Measurements from ENCODE around the gene OSBPL5.

Gene OSBPL5

GRCh38 chr11:3189886-3190583 is 24.9 kb upstream of the OSBPL5 start:
- no peak overlapping the region for H3K27ac ChIP-seq (ENCODE audit: low read length)
- no peaks in the 10 kb centered on the region for H3K4me1 ChIP-seq (ENCODE audit: control insufficient read depth, insufficient read depth, low read length)
- H3K4me3 ChIP-seq (ENCODE audit: low read length in 2 of 2): no peak overlapping the region
- H3K36me3 ChIP-seq (ENCODE audit: control insufficient read depth in 2 of 2, insufficient read depth in 2 of 2, low read length in 2 of 2): no peaks in the 10 kb centered on the region
- H3K9ac ChIP-seq (ENCODE audit: low read length in 2 of 2): no peak overlapping the region
- peaks cover 0 to 5% of the 10 kb centered on the region in 2 donors for H3K27me3 ChIP-seq (ENCODE audit: control insufficient read depth in 1 of 2, insufficient read depth in 2 of 2, low read length in 2 of 2)
- no peaks in the 10 kb centered on the region for H3K9me3 ChIP-seq (ENCODE audit: control insufficient read depth in 2 of 2, low read length in 2 of 2)

GRCh38 chr11:3189196-3189843 is 24.2 kb upstream of the OSBPL5 start:
- Histone ChIP-seq H3K36me3 (ENCODE audit: control insufficient read depth in 2 of 2, insufficient read depth in 2 of 2, low read length in 2 of 2) (no peaks in the 10 kb centered on the region), H3K4me3 (ENCODE audit: low read length in 2 of 2) (no peak overlapping the region), H3K27me3 (ENCODE audit: control insufficient read depth in 1 of 2, insufficient read depth in 2 of 2, low read length in 2 of 2) (peaks cover 0 to 5% of the 10 kb centered on the region in 2 donors), H3K27ac (ENCODE audit: low read length) (no peak overlapping the region), H3K9ac (ENCODE audit: low read length in 2 of 2) (no peak overlapping the region), H3K4me1 (ENCODE audit: control insufficient read depth, insufficient read depth, low read length) (no peaks in the 10 kb centered on the region), H3K9me3 (ENCODE audit: control insufficient read depth in 2 of 2, low read length in 2 of 2) (no peaks in the 10 kb centered on the region)

GRCh38 chr11:3188496-3189195 is 23.5 kb upstream of the OSBPL5 start:
- Histone ChIP-seq H3K4me3 (ENCODE audit: low read length in 2 of 2) (no peak overlapping the region), H3K36me3 (ENCODE audit: control insufficient read depth in 2 of 2, insufficient read depth in 2 of 2, low read length in 2 of 2) (no peaks in the 10 kb centered on the region), H3K27ac (ENCODE audit: low read length) (no peak overlapping the region), H3K9me3 (ENCODE audit: control insufficient read depth in 2 of 2, low read length in 2 of 2) (no peaks in the 10 kb centered on the region), H3K4me1 (ENCODE audit: control insufficient read depth, insufficient read depth, low read length) (no peaks in the 10 kb centered on the region), H3K9ac (ENCODE audit: low read length in 2 of 2) (no peak overlapping the region), H3K27me3 (ENCODE audit: control insufficient read depth in 1 of 2, insufficient read depth in 2 of 2, low read length in 2 of 2) (peaks cover 0 to 2% of the 10 kb centered on the region in 2 donors)

GRCh38 chr11:3186166-3186953 is 21.2 kb upstream of the OSBPL5 start:
- H3K27ac ChIP-seq (ENCODE audit: low read length): no peak overlapping the region
- peaks cover 0 to 2% of the 10 kb centered on the region in 2 donors for H3K27me3 ChIP-seq (ENCODE audit: control insufficient read depth in 1 of 2, insufficient read depth in 2 of 2, low read length in 2 of 2)
- H3K4me1 ChIP-seq (ENCODE audit: control insufficient read depth, insufficient read depth, low read length): no peaks in the 10 kb centered on the region
- no peaks in the 10 kb centered on the region for H3K9me3 ChIP-seq (ENCODE audit: control insufficient read depth in 2 of 2, low read length in 2 of 2)
- no peaks in the 10 kb centered on the region for H3K36me3 ChIP-seq (ENCODE audit: control insufficient read depth in 2 of 2, insufficient read depth in 2 of 2, low read length in 2 of 2)
- no peak overlapping the region for H3K4me3 ChIP-seq (ENCODE audit: low read length in 2 of 2)
- H3K9ac ChIP-seq (ENCODE audit: low read length in 2 of 2): no peak overlapping the region

GRCh38 chr11:3184732-3185347 is 19.7 kb upstream of the OSBPL5 start:
- Histone ChIP-seq H3K4me1 (ENCODE audit: control insufficient read depth, insufficient read depth, low read length) (no peaks in the 10 kb centered on the region), H3K36me3 (ENCODE audit: control insufficient read depth in 2 of 2, insufficient read depth in 2 of 2, low read length in 2 of 2) (no peaks in the 10 kb centered on the region), H3K9ac (ENCODE audit: low read length in 2 of 2) (no peak overlapping the region), H3K9me3 (ENCODE audit: control insufficient read depth in 2 of 2, low read length in 2 of 2) (no peaks in the 10 kb centered on the region), H3K4me3 (ENCODE audit: low read length in 2 of 2) (no peak overlapping the region), H3K27ac (ENCODE audit: low read length) (no peak overlapping the region), H3K27me3 (ENCODE audit: control insufficient read depth in 1 of 2, insufficient read depth in 2 of 2, low read length in 2 of 2) (peaks cover 0 to 2% of the 10 kb centered on the region in 2 donors)

- no peaks in the 10 kb centered on the region for H3K36me3 ChIP-seq (ENCODE audit: control insufficient read depth in 2 of 2, insufficient read depth in 2 of 2, low read length in 2 of 2)
- H3K9me3 ChIP-seq (ENCODE audit: control insufficient read depth in 2 of 2, low read length in 2 of 2): no peaks in the 10 kb centered on the region
- H3K27ac ChIP-seq (ENCODE audit: low read length): no peak overlapping the region
- no peaks in the 10 kb centered on the region for H3K4me1 ChIP-seq (ENCODE audit: control insufficient read depth, insufficient read depth, low read length)
- H3K27me3 ChIP-seq (ENCODE audit: control insufficient read depth in 1 of 2, insufficient read depth in 2 of 2, low read length in 2 of 2): peaks cover 0 to 2% of the 10 kb centered on the region in 2 donors
- H3K4me3 ChIP-seq (ENCODE audit: low read length in 2 of 2): no peak overlapping the region
- no peak overlapping the region for H3K9ac ChIP-seq (ENCODE audit: low read length in 2 of 2)
Observed at GRCh38 chr11:3183523-3183922, 18.4 kb upstream of the OSBPL5 start.

GRCh38 chr11:3182462-3182852 is 17.3 kb upstream of the OSBPL5 start:
- H3K9ac ChIP-seq (ENCODE audit: low read length in 2 of 2): no peak overlapping the region
- H3K27ac ChIP-seq (ENCODE audit: low read length): no peak overlapping the region
- H3K36me3 ChIP-seq (ENCODE audit: control insufficient read depth in 2 of 2, insufficient read depth in 2 of 2, low read length in 2 of 2): no peaks in the 10 kb centered on the region
- H3K4me3 ChIP-seq (ENCODE audit: low read length in 2 of 2): no peak overlapping the region
- no peaks in the 10 kb centered on the region for H3K4me1 ChIP-seq (ENCODE audit: control insufficient read depth, insufficient read depth, low read length)
- H3K9me3 ChIP-seq (ENCODE audit: control insufficient read depth in 2 of 2, low read length in 2 of 2): no peaks in the 10 kb centered on the region
- H3K27me3 ChIP-seq (ENCODE audit: control insufficient read depth in 1 of 2, insufficient read depth in 2 of 2, low read length in 2 of 2): peaks cover 0 to 2% of the 10 kb centered on the region in 2 donors

GRCh38 chr11:3181725-3182461 is 16.8 kb upstream of the OSBPL5 start:
- H3K9ac ChIP-seq (ENCODE audit: low read length in 2 of 2): no peak overlapping the region
- H3K4me1 ChIP-seq (ENCODE audit: control insufficient read depth, insufficient read depth, low read length): no peaks in the 10 kb centered on the region
- H3K4me3 ChIP-seq (ENCODE audit: low read length in 2 of 2): no peak overlapping the region
- peaks cover 0 to 2% of the 10 kb centered on the region in 2 donors for H3K27me3 ChIP-seq (ENCODE audit: control insufficient read depth in 1 of 2, insufficient read depth in 2 of 2, low read length in 2 of 2)
- no peak overlapping the region for H3K27ac ChIP-seq (ENCODE audit: low read length)
- no peaks in the 10 kb centered on the region for H3K36me3 ChIP-seq (ENCODE audit: control insufficient read depth in 2 of 2, insufficient read depth in 2 of 2, low read length in 2 of 2)
- no peaks in the 10 kb centered on the region for H3K9me3 ChIP-seq (ENCODE audit: control insufficient read depth in 2 of 2, low read length in 2 of 2)

GRCh38 chr11:3180869-3181268 is 15.8 kb upstream of the OSBPL5 start:
- H3K9ac ChIP-seq (ENCODE audit: low read length in 2 of 2): no peak overlapping the region
- H3K4me1 ChIP-seq (ENCODE audit: control insufficient read depth, insufficient read depth, low read length): no peaks in the 10 kb centered on the region
- H3K36me3 ChIP-seq (ENCODE audit: control insufficient read depth in 2 of 2, insufficient read depth in 2 of 2, low read length in 2 of 2): no peaks in the 10 kb centered on the region
- H3K27ac ChIP-seq (ENCODE audit: low read length): no peak overlapping the region
- H3K4me3 ChIP-seq (ENCODE audit: low read length in 2 of 2): no peak overlapping the region
- H3K27me3 ChIP-seq (ENCODE audit: control insufficient read depth in 1 of 2, insufficient read depth in 2 of 2, low read length in 2 of 2): peaks cover 0 to 2% of the 10 kb centered on the region in 2 donors
- peaks cover 3 to 5% of the 10 kb centered on the region in 2 donors for H3K9me3 ChIP-seq (ENCODE audit: control insufficient read depth in 2 of 2, low read length in 2 of 2)

Measured in stomach smooth muscle (tissue), 2 donors.